Gastroesophageal sphincter (tissue), 3 donors: ENCODE data around the gene GATC.

Experiments used
- CTCF ChIP-seq, 4 experiments: fragments of 200-600 bp in 2 of 4; fragments of 450-650 bp in 2 of 4; sonication (generic) in 1 of 4; IDR thresholded peaks; one replicate each; pipeline ENCODE4 v1.5.1; 2017 to 2019; ENCODE audit warnings: antibody characterized with exemption in 4 of 4, mild to moderate bottlenecking in 2 of 4, moderate library complexity in 2 of 4
- EP300 ChIP-seq: sonication (generic); formaldehyde crosslinking; IDR thresholded peaks from one replicate; pipeline ENCODE4 v1.6.1; 2017; ENCODE audit warnings: antibody characterized with exemption, mild to moderate bottlenecking
- POLR2A ChIP-seq, 2 donors: fragments of 450-650 bp; IDR thresholded peaks; one replicate each; pipeline ENCODE4 v1.6.1; 2017; ENCODE audit warnings: antibody characterized with exemption in 2 of 2, mild to moderate bottlenecking in 2 of 2, moderate library complexity in 1 of 2

GRCh38 chr12:120475643-120476042, 29.4 kb downstream of the GATC start:
- no peak for TF ChIP-seq CTCF (IDR thresholded peaks at IDR 0.05)
- TF ChIP-seq EP300 = no peak
- no peak for TF ChIP-seq POLR2A (IDR thresholded peaks at IDR 0.05)
